OCI-LY7 (cell line): ENCODE data around the gene TIMM8B. TPM values are rescaled to one million over a fixed set of nuclear protein-coding genes. Genes with fewer than 3 reads are reported as not detected.

Experiments
- BruUV-seq: library from RNA; stranded (reverse); fragments of 400-500 nt; replicated peaks from 2 replicates; lab custom pipeline; 2021; lab: Mats Ljungman, UMichigan
- CTCF ChIA-PET: fragments of 300-600 bp; sonication (Branson Sonifier 250); formaldehyde crosslinking; loops from one replicate; lab custom pipeline; 2022; ENCODE audit warnings: antibody characterized with exemption; ENCODE audit not compliant: unreplicated experiment; lab: Charles Lee
- POLR2A ChIA-PET: fragments of 300-600 bp; sonication (Branson Sonifier 250); formaldehyde crosslinking; loops from one replicate; lab custom pipeline; 2022; ENCODE audit warnings: antibody characterized with exemption; lab: Charles Lee
- DNase-seq: peaks from one replicate; pipeline ENCODE4 v3.0.0-alpha.2; 2015; ENCODE audit warnings: low spot score
- H2AFZ ChIP-seq: fragments of 200-600 bp; sonication (generic), shearing (Covaris generic); 2 replicates; pipeline ENCODE4 v1.6.1; 2014; ENCODE audit warnings: mild to moderate bottlenecking, antibody characterized with exemption, low read length, moderate library complexity
- H3K27ac ChIP-seq: fragments of 200-600 bp; sonication (generic); 2 replicates; pipeline ENCODE4 v1.5.1; 2014; ENCODE audit warnings: mixed run types, low read depth, mild to moderate bottlenecking, moderate library complexity, low read length, inconsistent platforms; ENCODE audit not compliant: poor library complexity, severe bottlenecking
- H3K36me3 ChIP-seq: fragments of 200-600 bp; sonication (generic); 2 replicates; pipeline ENCODE4 v1.6.1; 2014; ENCODE audit warnings: mild to moderate bottlenecking, antibody characterized with exemption, low read length, moderate library complexity, mixed read lengths; ENCODE audit not compliant: insufficient read depth
- H3K4me1 ChIP-seq: fragments of 200-600 bp; sonication (generic); 2 replicates; pipeline ENCODE4 v1.5.1; 2014; ENCODE audit warnings: mild to moderate bottlenecking, low read length; ENCODE audit not compliant: insufficient read depth, poor library complexity, severe bottlenecking
- H3K4me2 ChIP-seq: fragments of 200-600 bp; sonication (generic); 2 replicates; pipeline ENCODE4 v1.6.1; 2014; ENCODE audit warnings: mild to moderate bottlenecking, low read length
- H3K4me3 ChIP-seq: fragments of 200-600 bp; sonication (generic); 2 replicates; pipeline ENCODE4 v1.5.1; 2014; ENCODE audit warnings: mild to moderate bottlenecking, low read depth, low read length; ENCODE audit not compliant: poor library complexity, severe bottlenecking
- H3K79me2 ChIP-seq: fragments of 200-600 bp; sonication (generic); 2 replicates; pipeline ENCODE4 v1.6.1; 2016; ENCODE audit warnings: low read depth, mild to moderate bottlenecking, low read length, moderate library complexity, mixed read lengths; ENCODE audit not compliant: insufficient read depth
- H3K9me2 ChIP-seq: fragments of 200-600 bp; sonication (generic); 2 replicates; pipeline ENCODE4 v1.6.1; 2016; ENCODE audit warnings: mild to moderate bottlenecking, low read length, mixed read lengths; ENCODE audit not compliant: insufficient read depth
- H3K9me3 ChIP-seq: fragments of 200-600 bp; sonication (generic); 2 replicates; pipeline ENCODE4 v1.6.1; 2014; ENCODE audit warnings: mild to moderate bottlenecking, mixed run types, low read length, mixed read lengths
- H4K20me1 ChIP-seq: fragments of 200-600 bp; sonication (generic); 2 replicates; pipeline ENCODE4 v1.6.1; 2014; ENCODE audit warnings: mild to moderate bottlenecking, antibody characterized with exemption, low read length, moderate library complexity, mixed read lengths; ENCODE audit not compliant: insufficient read depth
- CTCF ChIP-seq: fragments of 200-600 bp; sonication (generic); conservative IDR thresholded peaks from 2 replicates; pipeline ENCODE4 v1.5.1; 2014; ENCODE audit warnings: mild to moderate bottlenecking, antibody characterized with exemption, low read length, moderate library complexity, mixed read lengths
- EZH2phosphoT487 ChIP-seq: fragments of 200-600 bp; sonication (generic); IDR thresholded peaks from 2 replicates; pipeline ENCODE4 v1.6.1; 2018; ENCODE audit warnings: low read depth, borderline replicate concordance, mild to moderate bottlenecking, mixed run types, antibody characterized with exemption, low read length, moderate library complexity, mixed read lengths
- intact Hi-C: fragments of 100-400 bp; cut with micrococcal nuclease; formaldehyde crosslinking; loops from one replicate; pipeline ENCODE4 v1.10.0; 2022; ENCODE audit not compliant: unreplicated experiment
- small RNA-seq: library from RNA; depleted of rRNA; stranded (forward); fragments of <200 nt; gene quantifications from one replicate; pipeline ENCODE3, GENCODE V24; 2014
- total RNA-seq, 2 experiments: library from RNA; depleted of rRNA in 1 of 2; stranded (reverse); fragments of >200 nt in 1 of 2; shearing (Covaris generic) in 1 of 2; gene quantifications; 2 replicates each; pipeline ENCODE4 v1.2.3, GENCODE V29; 2014 to 2022

The TIMM8B gene
- total RNA-seq, 2 experiments from 2014 or later, result 58.2 to 71.3 TPM

DNA sequence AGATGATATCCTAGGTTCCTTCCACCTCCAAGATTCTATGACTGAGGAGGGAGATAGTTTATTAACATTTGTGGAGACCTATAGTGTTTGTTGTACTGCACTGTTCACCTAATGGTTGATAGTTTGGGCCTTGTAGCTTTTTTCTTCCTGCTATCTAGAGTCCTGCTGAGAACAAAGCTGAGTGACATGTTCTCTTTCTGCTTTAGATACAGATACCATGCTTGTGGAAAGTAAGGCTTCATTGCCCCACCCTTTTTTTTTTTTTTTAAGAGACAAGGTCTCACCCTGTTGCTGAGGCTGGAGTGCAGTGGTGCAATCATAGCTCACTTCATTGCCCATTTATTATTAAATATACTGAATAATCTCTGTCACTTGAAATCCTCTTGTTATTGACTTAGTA, 49.0 kb downstream of the TIMM8B start:
- Histone ChIP-seq H3K36me3 (peaks cover 85% of the 10 kb centered on the region), H3K79me2 (no peaks in the 10 kb centered on the region), H3K4me3 (no peak overlapping the region), H3K9me2 (no peaks in the 10 kb centered on the region), H4K20me1 (0 out of 2 replicates have a peak, but pooled peaks cover under 1% of the 10 kb centered on the region), H3K9me3 (no peaks in the 10 kb centered on the region), H3K4me2 (no peak overlapping the region), H2AFZ (no peak overlapping the region), H3K27ac (no peak overlapping the region), H3K4me1 (no peaks in the 10 kb centered on the region)
- CTCF ChIA-PET, result interaction anchor here (1.0 kb wide), 1 partner anchor 21 kb away, joined by 3 read pairs; no protein-coding TSS in a partner anchor
- intact Hi-C loops, result no loop called here
- BruUV-seq, result no TSS peak
- TF ChIP-seq CTCF, result no peak
- no peak for TF ChIP-seq EZH2phosphoT487
- POLR2A ChIA-PET, result interaction anchor here (0.6 to 0.7 kb wide), 2 partner anchors 25 to 93 kb away, joined by 3 to 5 read pairs; no protein-coding TSS in a partner anchor
- no peak for DNase-seq

Small RNA genes lying within 50 kb of the gene (small RNA-seq; reads per million reads assigned to genes)
- gene AP000907.3, result not detected

Other genes with a start within 250 kb of the TIMM8B start
- gene ALG9, start 215.2 kb downstream of the TIMM8B start, total RNA-seq (2014; rRNA removed; shearing (Covaris generic)), result 13.8 and 16.8 TPM in 2 replicates
- 21.6 and 23.0 TPM in 2 replicates for gene ALG9, start 215.2 kb downstream of the TIMM8B start, total RNA-seq (2022)
- gene FDXACB1, start 207.6 kb downstream of the TIMM8B start, total RNA-seq (2014; rRNA removed; shearing (Covaris generic)), result 4.2 and 6.2 TPM in 2 replicates
- 5.3 and 5.8 TPM in 2 replicates for gene FDXACB1, start 207.6 kb downstream of the TIMM8B start, total RNA-seq (2022)
- gene CFAP68, start 207.2 kb downstream of the TIMM8B start, total RNA-seq (2014; rRNA removed; shearing (Covaris generic)), result 14.8 and 17.3 TPM in 2 replicates
- 18.8 and 22.4 TPM in 2 replicates for gene CFAP68, start 207.2 kb downstream of the TIMM8B start, total RNA-seq (2022)
- gene CRYAB, start 175.0 kb downstream of the TIMM8B start, total RNA-seq (2014; rRNA removed; shearing (Covaris generic)), result not detected in 2 replicates
- gene CRYAB, start 175.0 kb downstream of the TIMM8B start, total RNA-seq (2022), result not detected in 2 replicates
- not detected in 2 replicates for gene HSPB2, start 174.0 kb downstream of the TIMM8B start, total RNA-seq (2014; rRNA removed; shearing (Covaris generic))
- gene HSPB2, start 174.0 kb downstream of the TIMM8B start, total RNA-seq (2022), result not detected in 2 replicates
- gene C11orf52, start 167.8 kb downstream of the TIMM8B start, total RNA-seq (2014; rRNA removed; shearing (Covaris generic)), result not detected in 2 replicates
- not detected in 2 replicates for gene C11orf52, start 167.8 kb downstream of the TIMM8B start, total RNA-seq (2022)
- 5.5 and 6.9 TPM in 2 replicates for gene DIXDC1, start 149.4 kb downstream of the TIMM8B start, total RNA-seq (2014; rRNA removed; shearing (Covaris generic))
- gene DIXDC1, start 149.4 kb downstream of the TIMM8B start, total RNA-seq (2022), result 5.5 and 7.3 TPM in 2 replicates
- gene DLAT, start 61.3 kb downstream of the TIMM8B start, total RNA-seq (2014; rRNA removed; shearing (Covaris generic)), result 34.5 and 42.0 TPM in 2 replicates
- 46.0 and 54.1 TPM in 2 replicates for gene DLAT, start 61.3 kb downstream of the TIMM8B start, total RNA-seq (2022)
- 0.95 and 1.3 TPM in 2 replicates for gene PIH1D2, start 12.7 kb downstream of the TIMM8B start, total RNA-seq (2014; rRNA removed; shearing (Covaris generic))
- 0.61 and 2.6 TPM in 2 replicates for gene PIH1D2, start 12.7 kb downstream of the TIMM8B start, total RNA-seq (2022)
- 21.3 and 39.6 TPM in 2 replicates for gene NKAPD1, start 12.5 kb downstream of the TIMM8B start, total RNA-seq (2014; rRNA removed; shearing (Covaris generic))
- gene NKAPD1, start 12.5 kb downstream of the TIMM8B start, total RNA-seq (2022), result 30.7 and 31.1 TPM in 2 replicates
- gene SDHD, start 117 bp upstream of the TIMM8B start, total RNA-seq (2014; rRNA removed; shearing (Covaris generic)), result 43.5 and 58.8 TPM in 2 replicates
- gene SDHD, start 117 bp upstream of the TIMM8B start, total RNA-seq (2022), result 77.1 and 85.6 TPM in 2 replicates
- not detected in 2 replicates for gene IL18, start 77.3 kb upstream of the TIMM8B start, total RNA-seq (2014; rRNA removed; shearing (Covaris generic))
- not detected in 2 replicates for gene IL18, start 77.3 kb upstream of the TIMM8B start, total RNA-seq (2022)
- gene TEX12, start 80.6 kb upstream of the TIMM8B start, total RNA-seq (2014; rRNA removed; shearing (Covaris generic)), result 0.44 and 0.72 TPM in 2 replicates
- gene TEX12, start 80.6 kb upstream of the TIMM8B start, total RNA-seq (2022), result 0.50 and 0.59 TPM in 2 replicates
- gene BCO2, start 88.8 kb upstream of the TIMM8B start, total RNA-seq (2014; rRNA removed; shearing (Covaris generic)), result 0.60 and 1.4 TPM in 2 replicates
- gene BCO2, start 88.8 kb upstream of the TIMM8B start, total RNA-seq (2022), result 0.90 and 1.2 TPM in 2 replicates
- gene PTS, start 139.7 kb upstream of the TIMM8B start, total RNA-seq (2014; rRNA removed; shearing (Covaris generic)), result 22.6 and 28.7 TPM in 2 replicates
- gene PTS, start 139.7 kb upstream of the TIMM8B start, total RNA-seq (2022), result 37.8 and 40.4 TPM in 2 replicates
- gene PLET1, start 174.1 kb upstream of the TIMM8B start, total RNA-seq (2014; rRNA removed; shearing (Covaris generic)), result not detected in 2 replicates
- not detected in 2 replicates for gene PLET1, start 174.1 kb upstream of the TIMM8B start, total RNA-seq (2022)